RWPE1 (cell line): ENCODE measurements around the gene VMAC.
A peak's percentile ranks its signal among the peaks of the same experiment; 100 is the strongest.

Source experiments
- CTCF ChIA-PET: fragments of 350-600 bp; sonication (Branson Sonifier 250); formaldehyde crosslinking; extraction: SDS; loops from one replicate; lab custom pipeline; 2021; lab: Yijun Ruan, JAX
- POLR2A ChIA-PET: fragments of 400-600 bp; formaldehyde crosslinking; extraction: SDS; loops from one replicate; lab custom pipeline; 2020; ENCODE audit warnings: antibody characterized with exemption; ENCODE audit not compliant: low non-redundant PET; lab: Yijun Ruan, JAX
- DNase-seq: peaks from one replicate; pipeline ENCODE4 v3.0.0; 2012; ENCODE audit warnings: low spot score
- H3K27ac ChIP-seq: fragments of 450-650 bp; 2 replicates; pipeline ENCODE4 v1.5.1; 2017
- CTCF ChIP-seq: fragments of 450-650 bp; conservative IDR thresholded peaks from 2 replicates; pipeline ENCODE4 v1.5.1; 2017; ENCODE audit warnings: low read depth, mild to moderate bottlenecking

VMAC gene

DNA sequence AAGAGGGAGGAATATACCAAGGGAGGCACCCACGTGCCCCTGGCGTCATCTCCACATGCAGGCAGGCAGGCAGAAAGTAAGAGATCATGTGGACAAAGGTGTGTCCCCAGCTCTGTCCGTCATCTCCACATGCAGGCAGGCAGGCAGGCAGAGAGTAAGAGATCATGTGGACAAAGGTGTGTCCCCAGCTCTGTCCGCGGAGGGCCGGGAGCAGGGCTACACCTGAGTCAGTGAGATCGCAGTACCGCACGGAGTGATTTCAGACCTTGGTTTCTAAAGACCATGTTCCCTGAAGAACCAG lies 31.6 kb downstream of the VMAC start:
- no peak for TF ChIP-seq CTCF
- CTCF ChIA-PET, result no interaction called here

GRCh38 chr19:5937550-5937949 lies 32.9 kb downstream of the VMAC start:
- DNase-seq, result no peak
- peak overlapping the region; percentile 26 for H3K27ac ChIP-seq
- no peak for TF ChIP-seq CTCF
- ChIA-PET POLR2A (no interaction called here), CTCF (no interaction called here)

More for the DNA sequence above, 31.6 kb downstream of the VMAC start:
- POLR2A ChIA-PET, result no interaction called here
- no peak overlapping the region for H3K27ac ChIP-seq
- no peak for DNase-seq

DNA sequence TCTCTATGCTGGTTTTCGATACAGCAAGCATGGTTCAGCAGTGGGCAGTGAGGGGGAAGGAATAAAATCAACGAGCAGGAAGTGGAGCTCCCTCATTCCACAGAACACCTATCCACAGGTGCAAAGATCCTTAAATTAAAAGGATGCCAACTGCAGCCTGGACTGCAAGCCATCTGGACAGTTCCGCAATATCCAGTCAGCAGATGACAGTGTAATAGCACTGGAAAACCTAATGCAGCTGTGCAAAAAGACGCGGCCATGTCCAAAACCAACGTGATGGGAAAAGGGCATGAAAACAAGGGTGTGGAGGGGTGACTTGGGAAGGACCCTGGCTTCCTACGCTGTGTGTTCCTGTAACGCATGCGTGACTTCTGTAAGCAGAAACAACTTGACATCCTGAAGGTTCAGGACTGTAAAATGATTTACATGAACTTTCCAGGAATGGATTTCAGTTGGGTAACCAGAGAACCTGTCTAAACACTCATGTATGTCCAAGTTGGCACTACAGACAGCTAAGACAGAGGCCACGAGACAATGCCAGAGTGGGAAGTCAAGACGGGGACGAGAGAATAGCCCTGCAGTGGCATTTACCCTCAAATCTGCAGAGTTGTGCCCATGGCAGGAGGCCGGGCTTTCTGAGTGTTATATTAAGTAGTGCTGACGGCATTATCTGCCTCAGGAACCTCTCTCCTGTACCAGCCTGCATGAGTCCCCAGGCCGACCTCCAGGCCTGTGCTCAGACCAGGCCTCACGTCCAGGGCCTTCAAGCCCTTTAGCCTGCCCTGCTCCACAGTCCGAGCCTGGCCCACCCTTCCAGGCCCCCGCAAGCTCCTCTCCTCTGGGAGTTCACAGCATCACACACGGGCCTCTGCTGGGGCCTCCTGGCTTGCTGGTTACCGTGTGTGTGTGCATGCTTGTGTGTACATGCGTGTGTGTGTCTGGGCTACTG lies 35.9 kb downstream of the VMAC start:
- no peak overlapping the region for H3K27ac ChIP-seq
- CTCF ChIA-PET, result interaction anchor here (0.8 kb wide), 2 partner anchors 11 to 76 kb away, joined by 3 to 5 read pairs; no protein-coding TSS in a partner anchor
- POLR2A ChIA-PET, result no interaction called here
- DNase-seq, result no peak
- TF ChIP-seq CTCF, result no peak

DNA sequence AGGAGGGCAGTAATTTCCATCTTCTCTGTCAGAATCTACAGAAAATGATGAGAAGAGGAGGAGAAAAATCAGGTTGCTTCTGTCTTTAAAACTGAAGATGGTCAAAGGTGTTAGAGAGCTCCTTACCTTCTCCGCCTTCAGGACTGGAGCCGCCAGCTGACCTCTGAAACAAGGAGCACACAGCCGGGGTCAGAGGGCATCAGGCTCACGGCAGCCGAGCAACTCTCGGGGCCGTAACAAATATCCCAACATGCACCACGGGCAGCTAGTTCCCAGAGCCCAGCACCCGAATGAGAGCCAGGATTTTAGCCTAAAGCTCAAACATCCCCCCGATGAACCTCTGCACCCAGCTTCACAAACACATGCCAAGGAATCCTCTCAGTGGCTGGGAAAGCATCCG lies 37.0 kb downstream of the VMAC start:
- no peak for TF ChIP-seq CTCF
- no peak overlapping the region for H3K27ac ChIP-seq
- CTCF ChIA-PET, result interaction anchor here (0.6 to 1.2 kb wide), 3 partner anchors 77 to 319 kb away, joined by 3 to 5 read pairs (median 5); no protein-coding TSS in a partner anchor
- POLR2A ChIA-PET, result no interaction called here
- no peak for DNase-seq

GRCh38 chr19:5943045-5943444 lies 38.4 kb downstream of the VMAC start:
- ChIA-PET POLR2A (interaction anchor here (0.7 kb wide), 1 partner anchor 22 kb away, joined by 3 read pairs; no protein-coding TSS in a partner anchor), CTCF (interaction anchor here (1.2 kb wide), 1 partner anchor 139 kb away, joined by 3 read pairs; no protein-coding TSS in a partner anchor)
- peak overlapping the region; percentile 18; the same call in 1 of the 2 replicates for H3K27ac ChIP-seq
- no peak for TF ChIP-seq CTCF
- no peak for DNase-seq

GRCh38 chr19:5943623-5944022 lies 39.0 kb downstream of the VMAC start:
- ChIA-PET POLR2A (interaction anchor here (0.7 kb wide), 1 partner anchor 21 kb away, joined by 3 read pairs; no protein-coding TSS in a partner anchor), CTCF (no interaction called here)
- DNase-seq, result no peak
- no peak for TF ChIP-seq CTCF
- H3K27ac ChIP-seq, result peak overlapping the region; percentile 18; the same call in 1 of the 2 replicates
